HEK293 (cell line): ENCODE data around the gene HRH4.

Source experiments
- ATF2 ChIP-seq: fragments of 450-650 bp; formaldehyde crosslinking; IDR thresholded peaks from 2 replicates; pipeline ENCODE4 v1.5.1; 2016; ENCODE audit warnings: missing biosample characterization, missing genetic modification characterization, low read depth
- CTCF ChIP-seq: fragments of 450-650 bp; formaldehyde crosslinking; IDR thresholded peaks from 2 replicates; pipeline ENCODE4 v1.5.1; 2016; ENCODE audit warnings: missing biosample characterization, missing genetic modification characterization
- KLF10 ChIP-seq: fragments of 450-650 bp; IDR thresholded peaks from 2 replicates; pipeline ENCODE4 v1.5.1; 2018; ENCODE audit warnings: missing biosample characterization, mild to moderate bottlenecking, missing genetic modification characterization
- KLF9 ChIP-seq: fragments of 450-650 bp; formaldehyde crosslinking; IDR thresholded peaks from 2 replicates; pipeline ENCODE4 v1.5.1; 2016; ENCODE audit warnings: missing biosample characterization, missing genetic modification characterization, low read depth
- ZBTB8A ChIP-seq: fragments of 450-650 bp; formaldehyde crosslinking; IDR thresholded peaks from 2 replicates; pipeline ENCODE4 v1.5.1; 2016; ENCODE audit warnings: missing biosample characterization, missing genetic modification characterization
- ZFP37 ChIP-seq: fragments of 450-650 bp; formaldehyde crosslinking; IDR thresholded peaks from 2 replicates; pipeline ENCODE4 v1.5.1; 2016; ENCODE audit warnings: missing biosample characterization, missing genetic modification characterization
- ZNF146 ChIP-seq: fragments of 450-650 bp; formaldehyde crosslinking; IDR thresholded peaks from 2 replicates; pipeline ENCODE4 v1.5.1; 2016; ENCODE audit warnings: missing biosample characterization, missing genetic modification characterization
- ZNF274 ChIP-seq, 2 experiments: fragments of 200-500 bp in 1 of 2; fragments of 450-650 bp in 1 of 2; sonication (Bioruptor generic) in 1 of 2; formaldehyde crosslinking in 1 of 2; IDR thresholded peaks; 2 replicates each; pipeline versions ENCODE4 v1.5.1 to v1.6.1; 2014 to 2016; ENCODE audit warnings: borderline replicate concordance in 1 of 2, inconsistent platforms in 1 of 2, low read length in 1 of 2, missing biosample characterization in 1 of 2, missing genetic modification characterization in 1 of 2
- ZNF335 ChIP-seq: fragments of 450-650 bp; formaldehyde crosslinking; conservative IDR thresholded peaks from 2 replicates; pipeline ENCODE4 v1.5.1; 2016; ENCODE audit warnings: missing biosample characterization, missing genetic modification characterization

GRCh38 chr18:24446953-24447538, 13.4 kb upstream of the HRH4 start:
- TF ChIP-seq ZNF146 (no peak), KLF10 (tag by site-specific recombination) (no peak), ZNF274 (IDR thresholded peaks at IDR 0.05; ENCODE audit: low read length) (no peak), ZNF274 (tag by site-specific recombination; IDR thresholded peaks at IDR 0.05; ENCODE audit: borderline replicate concordance) (no peak), ZNF335 (tag by site-specific recombination) (no peak), CTCF (tag by site-specific recombination) (peak; percentile 25; the same call in 1 of the 2 replicates), ZFP37 (no peak), KLF9 (tag by site-specific recombination) (no peak), ATF2 (tag by site-specific recombination) (no peak), ZBTB8A (tag by site-specific recombination) (no peak)
